GM21717 (cell line): ENCODE measurements around the gene TAMM41.
"Not testable (repeated sequence)": the region's sequence is repeated elsewhere in the genome, so short reads cannot be mapped to it uniquely, and the experiment has no call there.

Experiments used
- ATAC-seq: cut with Tn5 transposase; IDR thresholded peaks from one replicate; pipeline ENCODE4 v1.9.1; 2021; ENCODE audit warnings: mild to moderate bottlenecking, moderate library complexity; ENCODE audit not compliant: unreplicated experiment

Gene TAMM41

DNA sequence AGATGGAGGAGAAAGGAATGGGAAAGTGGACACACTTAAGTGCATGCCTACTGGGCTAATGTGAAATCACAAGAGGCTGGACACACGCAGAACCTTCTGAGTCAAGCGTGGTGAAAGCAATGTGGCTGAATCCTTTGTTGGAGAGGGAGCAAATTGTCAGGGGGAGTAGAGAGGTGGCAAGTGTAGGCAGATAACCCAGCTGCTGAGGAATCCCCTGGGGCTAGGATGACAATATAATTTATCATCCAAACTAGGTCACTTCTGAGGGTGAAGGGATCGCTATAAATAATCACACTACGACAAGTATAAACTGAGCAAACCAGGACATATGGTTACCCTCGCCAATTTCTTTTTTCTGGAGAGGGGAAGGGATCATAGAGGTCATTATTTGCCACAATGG, 28.7 kb downstream of the TAMM41 start:
- no peak for ATAC-seq

DNA sequence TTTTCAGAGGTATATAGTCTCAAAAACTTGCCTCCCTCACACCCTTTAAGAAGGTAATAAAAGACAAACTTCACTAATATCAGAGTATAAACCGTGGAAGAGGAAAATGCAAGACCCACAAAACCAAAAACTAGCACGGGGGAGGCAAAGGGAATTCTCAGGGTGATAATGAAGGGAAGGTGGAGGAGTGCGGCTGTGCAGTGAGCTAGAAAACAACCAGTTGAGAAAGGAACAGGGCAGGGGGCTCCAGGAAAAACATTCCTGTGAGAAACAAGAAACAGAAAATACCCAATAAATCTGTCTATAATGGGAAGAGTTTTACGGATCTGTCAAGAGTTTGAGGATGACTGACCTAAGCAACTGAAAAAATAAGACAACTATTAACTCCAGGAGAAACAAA, 31.6 kb downstream of the TAMM41 start:
- no peak for ATAC-seq

DNA sequence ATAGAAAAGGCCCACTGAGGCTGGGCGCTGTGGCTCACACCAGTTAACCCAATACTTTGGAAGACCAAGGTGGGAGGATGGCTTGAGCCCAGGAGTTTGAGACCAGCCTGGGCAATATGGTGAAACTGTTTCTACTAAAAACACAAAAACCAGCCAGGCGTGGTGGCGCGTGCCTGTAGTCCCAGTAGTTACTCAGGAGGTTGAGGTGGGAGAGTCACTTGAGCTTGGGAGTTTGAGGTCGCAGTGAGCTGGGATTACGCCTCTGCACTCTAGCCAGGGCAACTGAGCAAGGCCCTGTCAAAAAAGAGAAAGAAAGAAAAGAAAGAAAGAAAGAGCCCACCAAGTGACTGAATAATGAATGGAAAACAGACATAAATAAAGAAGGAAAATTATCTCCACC, 32.0 kb downstream of the TAMM41 start:
- no peak for ATAC-seq

DNA sequence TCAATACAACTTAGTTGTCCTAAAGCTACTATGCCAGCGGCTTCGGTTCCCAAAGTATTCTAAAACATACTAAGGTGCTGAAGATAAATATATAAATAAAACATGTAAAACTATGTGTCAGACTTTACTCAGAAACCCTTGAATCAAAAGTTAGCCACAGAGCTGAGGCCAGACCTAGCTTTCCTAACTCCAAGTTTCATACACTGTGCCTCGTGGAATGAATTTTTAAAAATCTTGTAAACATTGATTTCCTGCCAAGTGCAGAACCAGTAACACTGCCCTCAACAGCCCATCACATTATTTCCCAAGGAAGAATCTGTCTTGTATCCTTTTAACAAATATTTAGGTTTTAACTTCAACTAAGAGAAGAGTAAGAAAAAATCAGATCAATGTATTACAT, 36.4 kb downstream of the TAMM41 start:
- ATAC-seq, result no peak

DNA sequence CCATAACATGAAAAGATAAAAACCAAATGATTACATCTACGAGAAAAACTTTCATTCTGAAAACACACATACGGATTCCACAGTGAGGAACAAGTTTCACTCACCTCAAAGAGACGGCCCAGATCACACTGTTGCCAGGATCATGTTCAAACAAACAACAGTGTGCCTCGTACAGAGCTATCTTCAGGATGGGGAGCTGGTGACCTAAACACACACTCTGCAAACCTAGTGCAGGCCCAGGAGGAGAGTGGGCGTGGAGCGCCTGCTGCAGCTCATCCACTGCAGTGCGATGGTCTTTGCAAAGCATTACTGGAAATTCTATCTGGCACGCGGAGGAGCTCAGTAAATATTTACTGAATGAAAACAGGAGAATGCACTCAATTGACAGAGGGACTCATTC, 38.5 kb downstream of the TAMM41 start:
- no peak for ATAC-seq

- ATAC-seq, result no peak
Measured at GRCh38 chr3:11807686-11808085, 39.0 kb downstream of the TAMM41 start.

- ATAC-seq, result no peak
Measured at GRCh38 chr3:11805716-11806115, 41.0 kb downstream of the TAMM41 start.

- no peak for ATAC-seq
Measured at GRCh38 chr3:11803977-11804892, 42.5 kb downstream of the TAMM41 start.

DNA sequence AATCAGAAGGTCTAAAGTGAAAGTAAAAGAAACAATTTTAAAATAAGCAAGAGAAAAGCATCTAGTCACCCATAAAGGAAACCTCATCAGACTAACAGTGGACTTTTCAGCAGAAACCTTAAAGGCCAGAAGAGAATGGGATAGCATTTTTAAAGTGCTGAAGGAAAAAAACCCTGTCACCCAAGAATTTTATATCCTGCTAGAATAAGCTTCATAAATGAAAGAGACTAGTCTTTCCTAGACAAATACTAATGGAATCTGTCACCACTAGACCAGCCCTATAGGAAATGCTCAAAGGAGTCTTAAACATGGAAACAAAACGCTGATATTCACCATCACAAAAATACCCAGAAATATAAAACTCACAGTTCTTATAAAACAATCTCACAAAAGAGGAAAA, 46.9 kb downstream of the TAMM41 start:
- no peak for ATAC-seq

DNA sequence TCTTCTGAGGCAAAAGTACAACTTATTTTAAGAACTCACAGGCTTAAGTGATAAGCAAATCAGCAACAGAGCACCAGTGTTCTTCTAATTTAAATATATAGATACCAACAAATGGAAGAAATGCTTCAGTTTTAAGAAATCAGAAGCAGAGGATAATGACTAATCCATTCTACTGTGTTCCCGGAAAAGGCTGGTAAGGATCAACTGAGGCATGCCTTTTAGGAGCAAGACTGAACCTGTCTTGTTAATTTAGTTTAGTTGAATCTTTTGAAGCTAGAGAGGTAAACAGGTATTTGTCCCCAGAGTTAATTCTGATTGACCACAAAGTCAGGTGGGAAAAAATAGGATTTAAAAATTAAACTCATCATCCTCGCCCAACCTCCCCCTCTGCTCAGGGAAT, 51.8 kb downstream of the TAMM41 start:
- no peak for ATAC-seq

DNA sequence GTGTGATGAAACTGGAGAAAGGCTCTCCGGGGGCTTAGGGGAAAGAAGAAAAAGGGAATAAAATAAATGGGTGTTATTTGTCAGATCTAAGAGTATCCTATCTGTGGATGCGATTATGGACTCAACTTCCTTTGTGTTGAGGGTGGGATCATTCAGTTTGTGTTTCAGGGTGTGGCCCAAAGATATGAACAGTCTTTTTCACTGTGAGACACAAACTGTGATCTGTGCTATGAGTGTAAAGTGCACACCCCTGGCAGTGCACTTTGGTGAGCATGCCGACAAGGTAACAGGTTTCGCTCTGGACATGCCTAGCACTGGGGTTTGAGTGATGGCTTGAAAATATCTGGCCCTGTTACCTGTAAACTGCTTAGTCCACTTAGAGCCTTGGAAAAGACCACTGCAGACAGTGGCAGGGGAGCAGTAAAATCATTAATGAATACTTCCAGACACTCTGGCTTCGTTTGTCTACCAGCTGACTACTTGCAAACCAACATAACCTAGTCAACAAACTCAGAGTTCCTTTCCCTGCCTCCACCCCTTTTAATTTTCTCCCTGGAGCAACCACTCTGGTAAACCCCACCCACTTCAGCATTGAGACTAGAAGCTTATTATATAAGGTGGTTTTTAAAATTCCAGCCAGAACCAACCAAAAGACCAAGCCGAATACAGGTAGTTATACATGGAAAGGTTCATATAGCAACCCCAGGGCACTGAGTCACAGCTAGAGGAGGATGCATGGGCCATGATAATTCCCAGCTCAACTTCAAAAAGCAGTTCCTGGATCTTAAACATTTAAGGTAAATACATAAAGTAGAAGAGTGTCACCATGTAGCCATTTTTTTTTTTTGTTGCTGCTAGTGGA, 55.1 kb downstream of the TAMM41 start:
- ATAC-seq, result no peak

DNA sequence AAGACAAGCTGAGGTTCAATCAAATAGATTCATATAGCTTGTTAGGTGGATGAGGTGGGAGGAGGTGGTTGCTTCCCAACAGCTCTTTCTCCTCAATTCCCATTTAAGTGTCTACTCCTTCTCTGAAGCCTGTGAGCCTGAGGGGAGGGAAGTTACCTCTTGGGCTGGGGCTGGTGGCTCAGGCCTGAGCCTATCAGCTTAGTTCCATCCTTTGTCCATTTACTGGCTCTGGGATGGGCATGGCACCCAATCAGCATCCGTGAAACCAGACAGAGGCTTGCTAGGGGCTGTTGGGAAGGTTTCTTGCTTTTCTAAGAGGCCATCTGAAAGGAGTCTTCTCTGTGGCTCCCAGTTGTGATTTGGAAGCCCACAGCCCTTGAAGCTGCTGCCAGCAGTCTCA, 57.3 kb downstream of the TAMM41 start:
- ATAC-seq, result no peak

- no peak for ATAC-seq
Measured at GRCh38 chr3:11784971-11785377, 61.7 kb downstream of the TAMM41 start.

DNA sequence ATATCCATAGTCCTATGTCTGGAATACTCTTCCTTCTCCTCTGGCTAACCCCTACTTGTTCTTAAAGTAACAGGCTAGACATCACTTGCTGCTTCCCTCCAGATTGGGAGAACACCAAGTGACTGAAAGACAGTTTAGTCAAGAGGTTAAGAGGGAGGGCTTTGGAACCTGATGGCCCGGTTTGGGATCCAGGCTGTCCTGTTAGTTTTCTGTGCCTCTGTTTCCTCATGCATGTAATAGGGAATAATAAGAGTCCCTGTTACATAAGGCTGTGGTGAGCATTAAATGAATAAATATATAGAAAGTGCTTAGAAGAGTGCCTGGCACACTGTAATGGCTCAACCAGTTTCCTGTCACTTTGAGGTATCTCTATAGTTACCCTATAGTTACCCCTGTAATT, 66.3 kb downstream of the TAMM41 start:
- no peak for ATAC-seq

DNA sequence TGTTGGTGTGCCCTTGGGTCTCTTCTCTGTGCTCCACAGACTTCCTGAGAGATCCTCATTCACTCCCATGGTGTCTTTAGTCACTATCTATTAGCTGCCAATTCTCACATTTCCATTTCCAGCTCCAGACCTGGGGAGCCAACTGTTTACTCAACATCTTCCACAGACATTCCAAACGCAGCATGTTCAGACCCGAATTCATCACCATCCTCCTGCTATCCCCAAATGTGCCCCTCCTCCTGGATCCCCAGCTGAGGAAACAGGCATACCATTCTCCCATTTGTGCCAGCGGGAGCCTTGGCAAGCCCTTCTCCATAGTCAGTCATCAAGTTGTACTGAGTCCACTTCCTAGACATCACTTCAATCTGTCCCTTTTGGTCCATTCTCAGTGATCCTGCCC, 67.1 kb downstream of the TAMM41 start:
- ATAC-seq, result no peak

- no peak for ATAC-seq
Measured at GRCh38 chr3:11778248-11778647, 68.4 kb downstream of the TAMM41 start.

DNA sequence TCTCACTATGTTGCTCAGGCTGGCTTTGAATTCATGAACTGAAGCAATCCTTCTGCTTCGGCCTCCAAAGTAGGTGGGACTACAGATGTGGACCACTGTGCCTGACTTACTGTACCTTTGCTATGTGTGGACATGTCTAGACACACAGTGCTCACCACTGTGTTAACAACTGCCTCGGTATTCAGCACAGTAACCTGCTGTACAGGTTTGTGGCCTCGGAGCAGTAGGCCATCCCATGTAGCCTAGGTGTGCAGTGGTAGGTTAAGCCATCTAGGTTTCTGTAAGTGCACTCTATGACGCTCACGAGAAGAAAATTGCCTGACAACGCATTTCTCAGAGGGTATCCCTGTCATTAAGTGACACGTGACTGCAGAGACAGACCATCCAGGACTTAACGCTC, 70.3 kb downstream of the TAMM41 start:
- no peak for ATAC-seq

GRCh38 chr3:11775493-11775892, 71.2 kb downstream of the TAMM41 start:
- ATAC-seq, result no peak

DNA sequence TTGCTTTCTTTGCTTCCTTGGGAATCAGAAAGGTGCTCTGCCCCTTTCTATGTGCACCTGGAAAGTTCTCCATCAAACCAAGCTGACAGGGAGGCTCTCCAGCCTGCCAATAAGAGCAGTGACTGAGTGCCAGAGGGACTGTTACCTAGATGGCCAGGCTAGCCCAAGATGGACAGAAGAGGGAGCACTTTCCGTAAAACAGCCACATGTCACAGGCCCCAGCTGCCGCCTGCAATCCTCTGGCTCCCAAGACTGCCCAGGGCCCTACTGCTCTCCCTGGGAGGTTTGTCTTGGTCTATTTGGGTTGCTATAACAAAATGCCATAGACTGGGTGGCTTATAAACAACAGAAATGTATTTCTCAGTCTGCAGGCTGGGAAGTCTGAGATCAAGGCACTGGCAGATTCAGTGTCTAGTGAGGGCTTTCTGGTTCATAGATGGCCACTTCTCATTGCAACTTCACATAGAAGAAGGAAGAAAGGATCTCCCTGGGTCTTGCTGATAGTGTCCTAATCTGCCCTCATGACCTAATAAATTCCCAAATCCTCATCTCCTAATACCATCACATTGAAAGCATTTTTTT, 72.3 kb downstream of the TAMM41 start:
- ATAC-seq, result no peak

DNA sequence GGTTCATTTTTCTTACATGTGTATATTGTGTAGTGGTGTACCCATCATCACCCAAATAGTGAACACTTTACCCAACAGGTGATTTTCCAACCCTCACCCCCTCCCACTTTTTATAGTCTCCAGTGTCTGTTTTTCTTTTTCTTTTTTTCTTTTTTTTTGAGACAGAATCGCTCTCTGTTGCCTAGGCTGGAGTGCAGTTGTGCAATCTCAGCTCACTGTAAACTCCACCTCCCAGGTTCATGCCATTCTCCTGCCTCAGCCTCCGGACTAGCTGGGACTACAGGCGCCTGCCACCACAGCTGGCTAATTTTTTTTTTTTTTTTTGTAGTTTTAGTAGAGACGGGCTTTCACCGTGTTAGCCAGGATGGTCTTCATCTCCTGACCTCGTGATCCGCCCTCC, 74.8 kb downstream of the TAMM41 start:
- ATAC-seq, result not testable (repeated sequence)
